HepG2 (cell line): Measurements from ENCODE around the gene ADAMTS14. TPM values are rescaled to one million over a fixed set of nuclear protein-coding genes. Genes with fewer than 3 reads are reported as not detected.

Source experiments
- ATAC-seq: fragments of 200-7000 bp; cut with Tn5 transposase; 3 replicates; pipeline ENCODE4 v1.9.1; 2020; ENCODE audit warnings: mild to moderate bottlenecking, moderate library complexity
- BruUV-seq: library from RNA; stranded (reverse); fragments of 400-500 nt; replicated peaks from 2 replicates; lab custom pipeline; 2021; lab: Mats Ljungman, UMichigan
- CTCF ChIA-PET: fragments of 300-600 bp; formaldehyde crosslinking; extraction: SDS; loops from one replicate; lab custom pipeline; 2021; ENCODE audit warnings: low total read pairs, inconsistent platforms, low intra/inter-chr PET ratio; lab: Yijun Ruan, JAX
- POLR2A ChIA-PET: fragments of 350-600 bp; sonication (Branson Sonifier 250); formaldehyde crosslinking; loops from one replicate; lab custom pipeline; 2020; ENCODE audit warnings: antibody characterized with exemption, inconsistent platforms; lab: Yijun Ruan, JAX
- DNase-seq: peaks from one replicate; pipeline ENCODE4 v3.0.0-alpha.2; 2015; ENCODE audit warnings: low spot score
- FAIRE-seq: peaks from 3 replicates; lab custom pipeline; 2011; peaks lifted over from hg19 to GRCh38; lab: Jason Lieb, UNC
- H2AFZ ChIP-seq: one replicate; pipeline ENCODE4 v1.6.1; 2011; ENCODE audit warnings: low read length, inconsistent platforms
- H3K27ac ChIP-seq: fragments of 300-600 bp; 3 replicates; pipeline ENCODE4 v1.8.0; 2011; ENCODE audit warnings: mixed run types, mild to moderate bottlenecking, mixed read lengths, low read length, inconsistent platforms; ENCODE audit not compliant: insufficient read depth; ENCODE audit errors: extremely low read length
- H3K27me3 ChIP-seq, 2 experiments: fragments of 200-600 bp in 1 of 2; 2 replicates in 1 of 2; 3 replicates in 1 of 2; pipeline versions ENCODE4 v1.6.0 to v1.8.0; 2011; ENCODE audit warnings: low read length in 2 of 2, mild to moderate bottlenecking in 2 of 2, moderate library complexity in 2 of 2, inconsistent platforms in 1 of 2; ENCODE audit not compliant: insufficient read depth in 2 of 2, control insufficient read depth in 1 of 2
- H3K36me3 ChIP-seq, 2 experiments: fragments of 200-600 bp in 1 of 2; replicated peaks in 1 of 2; 2 replicates in 1 of 2; 3 replicates in 1 of 2; pipeline versions ENCODE4 v1.5.1 to v1.8.0; 2011; ENCODE audit warnings: low read length in 2 of 2, inconsistent platforms in 1 of 2; ENCODE audit not compliant: insufficient read depth in 2 of 2, control insufficient read depth in 1 of 2
- H3K4me1 ChIP-seq: 2 replicates; pipeline ENCODE4 v1.5.1; 2012; ENCODE audit warnings: low read length, inconsistent platforms; ENCODE audit not compliant: insufficient read depth
- H3K4me2 ChIP-seq: 2 replicates; pipeline ENCODE4 v1.6.0; 2011; ENCODE audit warnings: low read depth, low read length, inconsistent platforms
- H3K4me3 ChIP-seq, 3 experiments: fragments of 200-600 bp in 1 of 3; sonication (generic), shearing (Covaris generic) in 1 of 3; replicated peaks in 1 of 3; 2 replicates each; pipeline ENCODE4 v1.5.1; 2011 to 2016; ENCODE audit warnings: low read length in 3 of 3, inconsistent platforms in 2 of 3, low read depth in 2 of 3, mild to moderate bottlenecking in 2 of 3, control low read depth in 1 of 3, mixed read lengths in 1 of 3; ENCODE audit not compliant: insufficient read depth in 1 of 3
- H3K79me2 ChIP-seq: one replicate; pipeline ENCODE4 v1.6.1; 2011; ENCODE audit warnings: low read length, inconsistent platforms; ENCODE audit not compliant: insufficient read depth
- H3K9ac ChIP-seq: 2 replicates; pipeline ENCODE4 v1.6.0; 2011; ENCODE audit warnings: mild to moderate bottlenecking, low read depth, low read length, inconsistent platforms; ENCODE audit not compliant: insufficient read depth
- H3K9me3 ChIP-seq: 2 replicates; pipeline ENCODE4 v1.5.1; 2012; ENCODE audit warnings: mild to moderate bottlenecking, low read length
- H4K20me1 ChIP-seq: 2 replicates; pipeline ENCODE4 v1.6.0; 2011; ENCODE audit warnings: inconsistent platforms, mild to moderate bottlenecking, low read length, moderate library complexity; ENCODE audit not compliant: insufficient read depth
- BRCA1 ChIP-seq: sonication (generic); formaldehyde crosslinking; IDR thresholded peaks from 2 replicates; pipeline ENCODE4 v1.4.0; 2020; ENCODE audit warnings: missing genetic modification reagents
- CAMTA2 ChIP-seq: sonication (generic); formaldehyde crosslinking; IDR thresholded peaks from 2 replicates; pipeline ENCODE4 v1.4.0; 2020; ENCODE audit warnings: mild to moderate bottlenecking, missing genetic modification reagents, borderline replicate concordance
- FOSL1 ChIP-seq: sonication (generic); formaldehyde crosslinking; IDR thresholded peaks from 2 replicates; pipeline ENCODE4 v1.9.0; 2021; ENCODE audit warnings: missing genetic modification reagents, borderline replicate concordance
- HES4 ChIP-seq: sonication (generic); formaldehyde crosslinking; IDR thresholded peaks from 2 replicates; pipeline ENCODE4 v1.9.0; 2021; ENCODE audit warnings: mild to moderate bottlenecking, missing genetic modification reagents, borderline replicate concordance
- IRF9 ChIP-seq: sonication (generic); formaldehyde crosslinking; IDR thresholded peaks from 2 replicates; pipeline ENCODE4 v1.8.0; 2022; ENCODE audit warnings: missing genetic modification reagents, mild to moderate bottlenecking, borderline replicate concordance
- RFX5 ChIP-seq: IDR thresholded peaks from 2 replicates; pipeline ENCODE4 v1.6.1; 2011; ENCODE audit warnings: low read depth, low read length, improper control_type of control experiment
- TAF1 ChIP-seq: sonication (generic); formaldehyde crosslinking; IDR thresholded peaks from 2 replicates; pipeline ENCODE4 v1.4.0; 2020; ENCODE audit warnings: missing genetic modification reagents
- ZNF160 ChIP-seq: sonication (generic); formaldehyde crosslinking; IDR thresholded peaks from 2 replicates; pipeline ENCODE4 v1.8.0; 2022; ENCODE audit warnings: mild to moderate bottlenecking, inconsistent platforms, missing genetic modification reagents
- ZNF24 ChIP-seq: fragments of 450-650 bp; IDR thresholded peaks from 2 replicates; pipeline ENCODE4 v1.6.1; 2017; ENCODE audit warnings: antibody characterized with exemption, mild to moderate bottlenecking
- ZNF264 ChIP-seq: sonication (generic); formaldehyde crosslinking; IDR thresholded peaks from 2 replicates; pipeline ENCODE4 v1.4.0; 2020; ENCODE audit warnings: missing genetic modification reagents
- ZNF563 ChIP-seq: sonication (generic); formaldehyde crosslinking; IDR thresholded peaks from 2 replicates; pipeline ENCODE4 v1.8.0; 2022; ENCODE audit warnings: mild to moderate bottlenecking, moderate library complexity, missing genetic modification reagents
- ZNF7 ChIP-seq: IDR thresholded peaks from 2 replicates; pipeline ENCODE4 v1.6.1; 2016; ENCODE audit warnings: missing biosample characterization, missing genetic modification reagents
- ZNF782 ChIP-seq: sonication (generic); formaldehyde crosslinking; IDR thresholded peaks from 2 replicates; pipeline ENCODE4 v1.4.0; 2020; ENCODE audit warnings: missing genetic modification reagents, mild to moderate bottlenecking, borderline replicate concordance
- WGBS: methylation state at CpG from one replicate; pipeline ENCODE4 v1.1.6; 2017; ENCODE audit warnings: low lambda C conversion rate; 5-methylcytosine and 5-hydroxymethylcytosine counted together
- in situ Hi-C: cut with HindIII; loops from 2 replicates; pipeline ENCODE4 v1.10.0; 2017; ENCODE audit warnings: low pct_unique_long_range_greater_than_20kb; ENCODE audit not compliant: extremely low pct_ligation_motif_present
- intact Hi-C: fragments of 100-400 bp; cut with micrococcal nuclease; formaldehyde crosslinking; loops from one replicate; pipeline ENCODE4 v1.10.0; 2022; ENCODE audit not compliant: unreplicated experiment
- polyA plus RNA-seq, 8 experiments: library from polyadenylated mRNA; depleted of rRNA in 3 of 8; stranded (reverse) in 7 of 8; unstranded in 1 of 8; fragments of >200 nt; fragmentation: Illumina TruSeq in 4 of 8; extraction: Trizol in 4 of 8; gene quantifications; 2 replicates each; pipeline versions ENCODE4 v1.2.1 to v1.2.3, GENCODE V29; 2011 to 2016; ENCODE audit warnings: low read depth in 4 of 8, missing spikeins in 1 of 8, mixed read lengths in 1 of 8; ENCODE audit not compliant: insufficient read depth in 1 of 8
- total RNA-seq, 5 experiments: library from RNA; depleted of rRNA; stranded (reverse); fragments of >200 nt; fragmentation: Illumina TruSeq; extraction: Trizol; gene quantifications; 2 replicates each; pipeline ENCODE4 v1.2.3, GENCODE V29; 2016; ENCODE audit warnings: low read depth in 1 of 5
- TF ChIP-seq, protein P1 (sequence below): sonication (generic); formaldehyde crosslinking; conservative IDR thresholded peaks from 2 replicates; pipeline ENCODE4 v1.4.0; 2020; ENCODE audit warnings: missing genetic modification reagents

The ADAMTS14 gene
- total and polyA plus RNA-seq, 2 of the 13 experiments (the other 11 are each of a cell fraction or from before 2014, with no cell fraction given), result 0.04 to 0.07 TPM

- in situ Hi-C loops, result no loop called here
- TF ChIP-seq ZNF782 (CRISPR knock-in tag), result no peak
- TF ChIP-seq, protein P1, sequence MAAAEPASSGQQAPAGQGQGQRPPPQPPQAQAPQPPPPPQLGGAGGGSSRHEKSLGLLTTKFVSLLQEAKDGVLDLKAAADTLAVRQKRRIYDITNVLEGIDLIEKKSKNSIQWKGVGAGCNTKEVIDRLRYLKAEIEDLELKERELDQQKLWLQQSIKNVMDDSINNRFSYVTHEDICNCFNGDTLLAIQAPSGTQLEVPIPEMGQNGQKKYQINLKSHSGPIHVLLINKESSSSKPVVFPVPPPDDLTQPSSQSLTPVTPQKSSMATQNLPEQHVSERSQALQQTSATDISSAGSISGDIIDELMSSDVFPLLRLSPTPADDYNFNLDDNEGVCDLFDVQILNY, result no peak
- TF ChIP-seq ZNF7 (CRISPR knock-in tag), result no peak
- no peak for TF ChIP-seq FOSL1 (CRISPR knock-in tag)
- TF ChIP-seq, all 625 proteins: peak for 0
- no peaks in the 10 kb centered on the region for H3K36me3 ChIP-seq
- H2AFZ ChIP-seq, result no peak overlapping the region
- DNase-seq (no peak), ATAC-seq (no peak), FAIRE-seq (no peak)
- no peaks in the 10 kb centered on the region for H3K9me3 ChIP-seq
- no peak overlapping the region for H3K4me2 ChIP-seq
- H3K4me1 ChIP-seq, result peaks cover 11% of the 10 kb centered on the region
- intact Hi-C loops, result loop anchor here (10.0 kb wide), 1 partner anchor 123 kb away; no protein-coding TSS in a partner anchor
- peaks cover 0 to 4% of the 10 kb centered on the region in 2 experiments; a peak in 3 of 5 replicates for H3K27me3 ChIP-seq
- POLR2A ChIA-PET, result no interaction called here
- H3K79me2 ChIP-seq, result no peaks in the 10 kb centered on the region
- no peak overlapping the region for H3K4me3 ChIP-seq
- H3K9ac ChIP-seq, result no peak overlapping the region
- no TSS peak for BruUV-seq
- 77% methylated on average over 3 of the region's 3 CpGs for WGBS
- CTCF ChIA-PET, result no interaction called here
- no peak overlapping the region for H3K27ac ChIP-seq
- H4K20me1 ChIP-seq, result no peaks in the 10 kb centered on the region
Observed at GRCh38 chr10:70678250-70678635, 5.9 kb downstream of the ADAMTS14 start.

DNA sequence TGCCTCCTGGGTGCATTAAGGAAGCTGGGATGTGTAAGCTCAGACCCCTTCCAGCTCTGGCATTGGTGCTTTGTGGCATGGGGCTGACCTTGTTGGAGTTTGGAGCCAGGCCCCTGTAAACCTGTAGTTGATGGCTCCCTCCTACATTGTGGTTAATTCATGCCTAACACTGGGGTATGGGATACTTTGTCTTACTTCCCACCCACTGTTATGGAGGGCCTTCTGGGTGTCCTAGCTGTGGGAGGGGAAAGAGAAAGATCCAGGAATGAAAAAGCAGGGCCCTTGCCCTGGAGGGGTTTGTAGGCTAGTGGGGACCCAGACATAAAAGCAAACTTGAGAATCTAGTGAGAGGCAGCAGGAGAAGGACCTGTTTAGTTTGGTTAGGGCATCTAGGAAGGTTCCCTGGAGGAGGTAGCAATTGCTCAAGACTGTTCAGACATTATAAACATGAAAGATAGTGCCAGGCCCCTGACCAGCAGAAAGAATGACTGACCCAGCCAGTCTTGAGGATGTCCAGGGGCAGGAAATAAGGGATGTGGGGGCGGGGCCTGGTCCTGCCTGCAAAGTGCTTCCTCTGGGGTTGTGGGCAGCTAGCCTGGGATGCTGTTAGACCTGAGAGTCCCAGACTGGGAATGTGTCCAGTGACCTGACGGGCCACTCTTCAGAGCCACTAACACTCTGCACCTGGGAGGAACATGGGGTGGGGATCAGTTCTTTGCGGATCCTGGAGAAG, 6.6 kb downstream of the ADAMTS14 start:
- H3K9me3 ChIP-seq, result no peaks in the 10 kb centered on the region
- TF ChIP-seq RFX5, result no peak
- no peak for TF ChIP-seq ZNF24
- TF ChIP-seq ZNF563, result no peak
- no peak for TF ChIP-seq ZNF264 (CRISPR knock-in tag)
- no peak for TF ChIP-seq IRF9 (CRISPR knock-in tag)
- no peak for TF ChIP-seq CAMTA2
- TF ChIP-seq ZNF160 (CRISPR knock-in tag), result no peak
- no peak for TF ChIP-seq BRCA1 (CRISPR knock-in tag)
- TF ChIP-seq TAF1 (CRISPR knock-in tag), result no peak
- no peak for TF ChIP-seq HES4 (CRISPR knock-in tag)
- TF ChIP-seq, all 625 proteins: peak for 0
- H3K4me3 ChIP-seq, result no peak overlapping the region
- 24% methylated on average over 2 of the region's 3 CpGs for WGBS
- H4K20me1 ChIP-seq, result no peaks in the 10 kb centered on the region
- H3K79me2 ChIP-seq, result no peaks in the 10 kb centered on the region
- ATAC-seq, result no peak
- FAIRE-seq, result no peak
- peaks cover 11% of the 10 kb centered on the region for H3K4me1 ChIP-seq
- H3K9ac ChIP-seq, result no peak overlapping the region
- no TSS peak for BruUV-seq
- CTCF ChIA-PET, result no interaction called here
- H3K4me2 ChIP-seq, result no peak overlapping the region
- intact Hi-C loops, result loop anchor here (10.0 kb wide), 1 partner anchor 124 kb away; no protein-coding TSS in a partner anchor
- POLR2A ChIA-PET, result no interaction called here
- no peak overlapping the region for H2AFZ ChIP-seq
- in situ Hi-C loops, result no loop called here
- no peak overlapping the region for H3K27ac ChIP-seq
- H3K27me3 ChIP-seq, result no peaks in the 10 kb centered on the region; a peak in 2 of 5 replicates
- no peaks in the 10 kb centered on the region for H3K36me3 ChIP-seq
- no peak for DNase-seq
